ENCODE results near the gene RPL29.
"Not testable (repeated sequence)": the region's sequence is repeated elsewhere in the genome, so short reads cannot be mapped to it uniquely, and the experiment has no call there.

RPL29 gene

GRCh38 chr3:52037291-52037690 lies 41.6 kb upstream of the RPL29 start:
- Histone ChIP-seq H3K27me3 (ENCODE audit: control insufficient read depth in 5 of 5, insufficient read depth in 4 of 5, low read length in 5 of 5) (peaks cover 0 to 9% (median 5%) of the 10 kb centered on the region in 5 donors), H3K9me3 (ENCODE audit: control insufficient read depth in 5 of 5, low read length in 5 of 5) (no peaks in the 10 kb centered on the region), H3K27ac (ENCODE audit: low read depth, low read length) (no peak overlapping the region), H3K36me3 (ENCODE audit: control insufficient read depth in 5 of 5, insufficient read depth in 5 of 5, low read length in 5 of 5) (no peaks in the 10 kb centered on the region), H3K4me3 (ENCODE audit: low read depth in 1 of 5, low read length in 5 of 5) (no peak overlapping the region), H3K9ac (ENCODE audit: low read length in 5 of 5) (no peak overlapping the region), H3K4me1 (ENCODE audit: control insufficient read depth in 5 of 5, insufficient read depth in 5 of 5, low read length in 5 of 5) (peaks cover 0 to 16% (median 2%) of the 10 kb centered on the region in 5 donors)

GRCh38 chr3:52036829-52037228 lies 41.1 kb upstream of the RPL29 start:
- Histone ChIP-seq H3K9ac (ENCODE audit: low read length in 5 of 5) (no peak overlapping the region), H3K4me3 (ENCODE audit: low read depth in 1 of 5, low read length in 5 of 5) (no peak overlapping the region), H3K36me3 (ENCODE audit: control insufficient read depth in 5 of 5, insufficient read depth in 5 of 5, low read length in 5 of 5) (no peaks in the 10 kb centered on the region)

DNA sequence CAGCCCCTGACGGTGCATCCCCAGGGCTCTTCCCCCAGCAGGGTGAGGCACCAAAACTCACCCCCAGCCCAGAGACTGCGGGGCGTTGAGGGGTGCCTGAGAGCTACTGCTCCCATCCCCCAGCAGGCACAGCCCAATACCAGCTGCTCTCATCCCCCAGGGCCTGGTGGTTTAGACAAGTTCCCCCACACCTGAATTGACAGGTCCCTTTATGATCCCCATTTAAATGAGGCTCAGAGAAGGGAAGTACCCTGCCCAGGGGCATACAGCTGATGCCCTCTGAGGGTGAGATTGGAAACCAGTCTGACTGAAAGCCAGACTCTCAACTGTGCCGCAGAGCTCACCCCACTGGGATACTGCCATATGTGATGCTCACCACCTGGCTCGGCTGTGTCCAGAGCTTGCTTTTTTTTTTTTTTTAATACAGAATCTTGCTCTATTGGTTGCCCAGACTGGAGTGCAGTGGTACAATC lies 40.6 kb upstream of the RPL29 start:
- no peaks in the 10 kb centered on the region for H3K9me3 ChIP-seq (ENCODE audit: control insufficient read depth in 5 of 5, low read length in 5 of 5)
- H3K4me3 ChIP-seq (ENCODE audit: low read depth in 1 of 5, low read length in 5 of 5), result no peak overlapping the region
- H3K27me3 ChIP-seq (ENCODE audit: control insufficient read depth in 5 of 5, insufficient read depth in 4 of 5, low read length in 5 of 5), result peaks cover 0 to 9% (median 5%) of the 10 kb centered on the region in 5 donors
- no peaks in the 10 kb centered on the region for H3K36me3 ChIP-seq (ENCODE audit: control insufficient read depth in 5 of 5, insufficient read depth in 5 of 5, low read length in 5 of 5)
- H3K4me1 ChIP-seq (ENCODE audit: control insufficient read depth in 5 of 5, insufficient read depth in 5 of 5, low read length in 5 of 5), result peaks cover 0 to 16% (median 2%) of the 10 kb centered on the region in 5 donors
- no peak overlapping the region for H3K27ac ChIP-seq (ENCODE audit: low read depth, low read length)
- no peak overlapping the region for H3K9ac ChIP-seq (ENCODE audit: low read length in 5 of 5)

More at GRCh38 chr3:52036829-52037228, 41.1 kb upstream of the RPL29 start:
- H3K27me3 ChIP-seq (ENCODE audit: control insufficient read depth in 5 of 5, insufficient read depth in 4 of 5, low read length in 5 of 5), result peaks cover 0 to 9% (median 5%) of the 10 kb centered on the region in 5 donors
- H3K4me1 ChIP-seq (ENCODE audit: control insufficient read depth in 5 of 5, insufficient read depth in 5 of 5, low read length in 5 of 5), result peaks cover 0 to 16% (median 2%) of the 10 kb centered on the region in 5 donors
- no peaks in the 10 kb centered on the region for H3K9me3 ChIP-seq (ENCODE audit: control insufficient read depth in 5 of 5, low read length in 5 of 5)
- no peak overlapping the region for H3K27ac ChIP-seq (ENCODE audit: low read depth, low read length)

DNA sequence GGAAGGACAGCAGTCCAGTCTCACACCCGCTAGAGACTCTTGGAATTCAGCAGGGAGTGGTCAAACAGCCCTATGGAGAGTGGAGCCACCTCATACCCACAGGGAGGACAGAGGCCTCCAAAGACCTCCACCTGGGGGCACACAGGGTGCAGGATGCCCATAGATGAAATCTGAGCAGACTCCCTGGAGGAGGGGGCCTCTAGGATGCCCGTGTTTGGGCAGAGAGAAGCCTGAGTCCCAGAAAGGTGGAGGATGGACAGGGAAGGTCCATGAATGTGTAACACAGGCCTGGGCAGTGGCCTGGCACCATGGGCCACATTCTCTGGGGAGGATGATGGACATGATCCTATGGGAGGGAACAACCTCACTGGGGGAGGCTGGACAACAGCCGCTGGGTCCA lies 39.0 kb upstream of the RPL29 start:
- no peaks in the 10 kb centered on the region for H3K36me3 ChIP-seq (ENCODE audit: control insufficient read depth in 5 of 5, insufficient read depth in 5 of 5, low read length in 5 of 5)
- peaks cover 0 to 4% (median 2%) of the 10 kb centered on the region in 5 donors for H3K27me3 ChIP-seq (ENCODE audit: control insufficient read depth in 5 of 5, insufficient read depth in 4 of 5, low read length in 5 of 5)
- H3K4me3 ChIP-seq (ENCODE audit: low read depth in 1 of 5, low read length in 5 of 5), result no peak overlapping the region
- H3K9me3 ChIP-seq (ENCODE audit: control insufficient read depth in 5 of 5, low read length in 5 of 5), result no peaks in the 10 kb centered on the region
- H3K27ac ChIP-seq (ENCODE audit: low read depth, low read length), result no peak overlapping the region
- peaks cover 0 to 3% (median under 1%) of the 10 kb centered on the region in 5 donors for H3K4me1 ChIP-seq (ENCODE audit: control insufficient read depth in 5 of 5, insufficient read depth in 5 of 5, low read length in 5 of 5)
- H3K9ac ChIP-seq (ENCODE audit: low read length in 5 of 5), result no peak overlapping the region

DNA sequence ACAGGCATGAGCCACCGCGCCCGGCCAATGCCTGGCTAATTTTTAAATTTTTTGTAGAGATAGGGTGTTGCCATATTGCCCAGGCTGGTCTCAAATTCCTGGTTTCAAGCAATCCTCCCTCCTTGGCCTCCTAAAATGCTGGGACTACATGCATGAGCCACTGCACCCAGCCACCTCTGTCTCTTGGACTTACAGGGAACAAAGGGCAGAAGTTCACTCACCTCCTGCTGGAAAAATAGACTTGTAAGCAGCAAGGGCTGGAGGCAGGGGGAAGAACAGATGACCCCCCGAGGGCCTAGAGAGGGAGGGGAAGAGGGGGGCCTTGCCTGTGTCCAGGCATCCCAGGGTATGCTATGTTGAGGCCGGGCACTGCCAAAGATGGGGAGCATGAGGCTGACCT lies 38.5 kb upstream of the RPL29 start:
- no peak overlapping the region for H3K9ac ChIP-seq (ENCODE audit: low read length in 5 of 5)
- no peaks in the 10 kb centered on the region for H3K36me3 ChIP-seq (ENCODE audit: control insufficient read depth in 5 of 5, insufficient read depth in 5 of 5, low read length in 5 of 5)
- no peak overlapping the region for H3K4me3 ChIP-seq (ENCODE audit: low read depth in 1 of 5, low read length in 5 of 5)
- H3K9me3 ChIP-seq (ENCODE audit: control insufficient read depth in 5 of 5, low read length in 5 of 5), result no peaks in the 10 kb centered on the region
- H3K4me1 ChIP-seq (ENCODE audit: control insufficient read depth in 5 of 5, insufficient read depth in 5 of 5, low read length in 5 of 5), result no peaks in the 10 kb centered on the region
- H3K27me3 ChIP-seq (ENCODE audit: control insufficient read depth in 5 of 5, insufficient read depth in 4 of 5, low read length in 5 of 5), result peaks cover 0 to 3% (median 0%) of the 10 kb centered on the region in 5 donors
- no peak overlapping the region for H3K27ac ChIP-seq (ENCODE audit: low read depth, low read length)

GRCh38 chr3:52033748-52034147 lies 38.1 kb upstream of the RPL29 start:
- H3K4me1 ChIP-seq (ENCODE audit: control insufficient read depth in 5 of 5, insufficient read depth in 5 of 5, low read length in 5 of 5); H3K9me3 ChIP-seq (ENCODE audit: control insufficient read depth in 5 of 5, low read length in 5 of 5); H3K36me3 ChIP-seq (ENCODE audit: control insufficient read depth in 5 of 5, insufficient read depth in 5 of 5, low read length in 5 of 5); H3K4me3 ChIP-seq (ENCODE audit: low read depth in 1 of 5, low read length in 5 of 5); H3K9ac ChIP-seq (ENCODE audit: low read length in 5 of 5); H3K27me3 ChIP-seq (ENCODE audit: control insufficient read depth in 5 of 5, insufficient read depth in 4 of 5, low read length in 5 of 5); H3K27ac ChIP-seq (ENCODE audit: low read depth, low read length): not testable (repeated sequence)

GRCh38 chr3:52032702-52033408 lies 37.2 kb upstream of the RPL29 start:
- H3K36me3 ChIP-seq (ENCODE audit: control insufficient read depth in 5 of 5, insufficient read depth in 5 of 5, low read length in 5 of 5), result no peaks in the 10 kb centered on the region
- H3K27ac ChIP-seq (ENCODE audit: low read depth, low read length), result no peak overlapping the region
- no peak overlapping the region for H3K4me3 ChIP-seq (ENCODE audit: low read depth in 1 of 5, low read length in 5 of 5)
- no peak overlapping the region for H3K9ac ChIP-seq (ENCODE audit: low read length in 5 of 5)
- no peaks in the 10 kb centered on the region for H3K9me3 ChIP-seq (ENCODE audit: control insufficient read depth in 5 of 5, low read length in 5 of 5)
- H3K4me1 ChIP-seq (ENCODE audit: control insufficient read depth in 5 of 5, insufficient read depth in 5 of 5, low read length in 5 of 5), result no peaks in the 10 kb centered on the region
- peaks cover 0 to 8% (median 0%) of the 10 kb centered on the region in 5 donors for H3K27me3 ChIP-seq (ENCODE audit: control insufficient read depth in 5 of 5, insufficient read depth in 4 of 5, low read length in 5 of 5)

GRCh38 chr3:52031896-52032295 lies 36.2 kb upstream of the RPL29 start:
- Histone ChIP-seq H3K9ac (ENCODE audit: low read length in 5 of 5) (no peak overlapping the region), H3K27me3 (ENCODE audit: control insufficient read depth in 5 of 5, insufficient read depth in 4 of 5, low read length in 5 of 5) (peaks cover 0 to 8% (median 0%) of the 10 kb centered on the region in 5 donors), H3K4me1 (ENCODE audit: control insufficient read depth in 5 of 5, insufficient read depth in 5 of 5, low read length in 5 of 5) (no peaks in the 10 kb centered on the region), H3K4me3 (ENCODE audit: low read depth in 1 of 5, low read length in 5 of 5) (no peak overlapping the region), H3K36me3 (ENCODE audit: control insufficient read depth in 5 of 5, insufficient read depth in 5 of 5, low read length in 5 of 5) (no peaks in the 10 kb centered on the region), H3K27ac (ENCODE audit: low read depth, low read length) (no peak overlapping the region), H3K9me3 (ENCODE audit: control insufficient read depth in 5 of 5, low read length in 5 of 5) (no peaks in the 10 kb centered on the region)

DNA sequence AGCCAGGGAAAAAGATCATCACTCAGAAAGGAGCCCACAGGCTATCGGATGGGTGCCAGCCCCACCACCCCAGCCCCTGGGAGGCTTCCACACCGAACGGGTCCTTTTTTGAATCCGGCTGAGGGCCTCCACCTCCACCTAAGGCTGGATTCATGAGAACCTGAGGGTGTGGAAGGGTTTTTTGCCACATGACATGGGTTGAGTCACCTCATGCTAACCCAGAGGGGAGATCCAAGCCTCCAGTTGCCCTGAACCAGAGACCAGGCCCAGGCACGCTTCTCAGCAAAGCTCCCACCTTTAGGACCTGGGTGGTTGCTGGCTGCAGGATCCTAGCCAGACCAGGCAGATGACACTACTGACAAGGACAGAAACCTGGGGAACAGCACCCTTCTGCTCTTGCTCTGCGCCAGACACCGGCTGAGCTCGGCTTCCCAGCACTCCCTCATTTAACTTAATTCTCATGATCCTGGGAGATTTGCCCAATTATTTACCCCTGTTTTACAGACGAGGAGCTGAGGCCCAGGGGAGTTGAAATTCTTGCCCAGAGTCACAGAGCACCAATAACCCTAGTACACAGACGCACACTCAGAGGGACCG lies 35.1 kb upstream of the RPL29 start:
- no peak overlapping the region for H3K9ac ChIP-seq (ENCODE audit: low read length in 5 of 5)

DNA sequence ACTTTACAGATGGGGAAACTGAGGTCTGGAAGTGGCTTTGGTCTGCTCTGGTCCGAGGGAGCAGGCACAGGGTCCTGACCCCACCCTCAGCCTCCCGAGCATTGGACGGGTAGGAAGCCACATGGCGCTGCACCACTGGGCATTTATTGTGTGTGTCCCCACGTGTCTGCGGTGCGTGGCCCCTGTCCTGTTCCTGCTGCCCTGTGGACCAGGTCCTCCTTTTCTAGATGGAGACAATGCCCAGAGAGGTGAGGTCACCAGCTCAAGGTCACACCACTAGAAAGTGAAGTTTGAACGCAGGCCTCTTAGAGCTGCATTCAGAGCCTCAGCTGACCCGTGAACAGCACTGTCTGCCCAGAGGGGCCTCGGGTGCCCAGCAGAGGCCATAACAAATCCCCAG lies 33.8 kb upstream of the RPL29 start:
- no peak overlapping the region for H3K9ac ChIP-seq (ENCODE audit: low read length in 5 of 5)
- H3K36me3 ChIP-seq (ENCODE audit: control insufficient read depth in 5 of 5, insufficient read depth in 5 of 5, low read length in 5 of 5), result no peaks in the 10 kb centered on the region
- H3K27me3 ChIP-seq (ENCODE audit: control insufficient read depth in 5 of 5, insufficient read depth in 4 of 5, low read length in 5 of 5), result peaks cover 0 to 8% (median 0%) of the 10 kb centered on the region in 5 donors
- H3K27ac ChIP-seq (ENCODE audit: low read depth, low read length), result no peak overlapping the region
- peaks cover 0 to 6% (median 0%) of the 10 kb centered on the region in 5 donors for H3K4me1 ChIP-seq (ENCODE audit: control insufficient read depth in 5 of 5, insufficient read depth in 5 of 5, low read length in 5 of 5)
- H3K4me3 ChIP-seq (ENCODE audit: low read depth in 1 of 5, low read length in 5 of 5), result no peak overlapping the region
- no peaks in the 10 kb centered on the region for H3K9me3 ChIP-seq (ENCODE audit: control insufficient read depth in 5 of 5, low read length in 5 of 5)

More for the DNA sequence above, 35.1 kb upstream of the RPL29 start:
- no peaks in the 10 kb centered on the region for H3K36me3 ChIP-seq (ENCODE audit: control insufficient read depth in 5 of 5, insufficient read depth in 5 of 5, low read length in 5 of 5)
- H3K9me3 ChIP-seq (ENCODE audit: control insufficient read depth in 5 of 5, low read length in 5 of 5), result no peaks in the 10 kb centered on the region
- H3K27me3 ChIP-seq (ENCODE audit: control insufficient read depth in 5 of 5, insufficient read depth in 4 of 5, low read length in 5 of 5), result peaks cover 0 to 8% (median 0%) of the 10 kb centered on the region in 5 donors
- H3K4me1 ChIP-seq (ENCODE audit: control insufficient read depth in 5 of 5, insufficient read depth in 5 of 5, low read length in 5 of 5), result peaks cover 0 to under 1% (median 0%) of the 10 kb centered on the region in 5 donors
- H3K4me3 ChIP-seq (ENCODE audit: low read depth in 1 of 5, low read length in 5 of 5), result no peak overlapping the region
- H3K27ac ChIP-seq (ENCODE audit: low read depth, low read length), result no peak overlapping the region
